AG10803 (cell line): Measurements from ENCODE around the gene TPRG1L.

Source experiments
- DNase-seq: peaks from one replicate; pipeline ENCODE4 v3.0.0; 2010; ENCODE audit warnings: low read depth
- H3K4me3 ChIP-seq: 2 replicates; pipeline ENCODE4 v1.5.1; 2011; ENCODE audit warnings: mild to moderate bottlenecking, low read length, control low read depth
- CTCF ChIP-seq: conservative IDR thresholded peaks from 2 replicates; pipeline ENCODE4 v1.5.1; 2011; ENCODE audit warnings: mild to moderate bottlenecking, low read length, control low read depth, inconsistent platforms

The TPRG1L gene

GRCh38 chr1:3610527-3611169 lies 14.2 kb upstream of the TPRG1L start:
- TF ChIP-seq CTCF = no peak
- H3K4me3 ChIP-seq = no peak overlapping the region
- DNase-seq = peak; percentile 46

GRCh38 chr1:3611170-3612019 lies 13.4 kb upstream of the TPRG1L start, which contains the start of gene MEGF6:
MEGF6 (minus strand) TSS chr1:3611508; CDS start chr1:3611268, 240 bp downstream.
- H3K4me3 ChIP-seq = no peak within 1 kb of the TSS
- no peak for TF ChIP-seq CTCF
- DNase-seq = no peak

- TF ChIP-seq CTCF = no peak
- H3K4me3 ChIP-seq = no peak overlapping the region
- no peak for DNase-seq
These were observed 12.7 kb upstream of the TPRG1L start for GRCh38 chr1:3612123-3612522.

- no peak for DNase-seq
- no peak overlapping the region for H3K4me3 ChIP-seq
- TF ChIP-seq CTCF = peak; percentile 71
These were observed 9.8 kb upstream of the TPRG1L start for GRCh38 chr1:3614755-3615742.

GRCh38 chr1:3616861-3617260 lies 8.0 kb upstream of the TPRG1L start:
- no peak for DNase-seq
- TF ChIP-seq CTCF = no peak
- no peak overlapping the region for H3K4me3 ChIP-seq

- TF ChIP-seq CTCF = no peak
- H3K4me3 ChIP-seq = no peak overlapping the region
- no peak for DNase-seq
These were observed 6.9 kb upstream of the TPRG1L start for GRCh38 chr1:3617806-3618345.
